Ovary (tissue), 3 donors: ENCODE results near the gene SLC15A1.

Experiments
- CTCF ChIP-seq, 3 donors: fragments of 450-650 bp in 2 of 3; fragments of 200-600 bp in 1 of 3; IDR thresholded peaks; one replicate each; pipeline versions ENCODE4 v1.5.1 to v1.8.0; 2016 to 2022; ENCODE audit warnings: antibody characterized with exemption in 3 of 3, mild to moderate bottlenecking in 1 of 3
- EP300 ChIP-seq: sonication (generic); formaldehyde crosslinking; IDR thresholded peaks from one replicate; pipeline ENCODE4 v1.6.1; 2017; ENCODE audit warnings: antibody characterized with exemption
- POLR2A ChIP-seq: fragments of 450-650 bp; IDR thresholded peaks from one replicate; pipeline ENCODE4 v1.6.1; 2017; ENCODE audit warnings: antibody characterized with exemption, mild to moderate bottlenecking, moderate library complexity
- donor health status: DM: no; HTN: no; CAD: no.

- no peak for TF ChIP-seq CTCF (IDR thresholded peaks at IDR 0.05)
- no peak for TF ChIP-seq POLR2A
- TF ChIP-seq EP300 = no peak
Measured at GRCh38 chr13:98781470-98781869, 29.0 kb upstream of the SLC15A1 start.
